GM23338 (cell line): ENCODE results near the gene YJEFN3.

Experiments
- CREB1 ChIP-seq: fragments of 250-450 bp; sonication (Bioruptor Pico); IDR thresholded peaks from 2 replicates; pipeline ENCODE4 v1.5.0; 2020; ENCODE audit warnings: low read depth, mild to moderate bottlenecking, moderate library complexity
- CTCF ChIP-seq, 2 experiments: fragments of 200-600 bp in 1 of 2; sonication (generic) in 1 of 2; conservative IDR thresholded peaks; 2 replicates each; pipeline versions ENCODE4 v1.5.1 to v1.6.1; 2016 to 2017; ENCODE audit warnings: antibody characterized with exemption in 2 of 2, low read depth in 2 of 2, mild to moderate bottlenecking in 2 of 2, moderate library complexity in 1 of 2
- ETS1 ChIP-seq: IDR thresholded peaks from 2 replicates; pipeline ENCODE4 v1.6.1; 2016; ENCODE audit warnings: antibody characterized with exemption
- EZH2 ChIP-seq: fragments of 200-600 bp; sonication (generic); IDR thresholded peaks from one replicate; pipeline ENCODE4 v1.8.0; 2017; ENCODE audit warnings: antibody characterized with exemption, mild to moderate bottlenecking, low read depth; ENCODE audit not compliant: unreplicated experiment
- EZH2phosphoT487 ChIP-seq: fragments of 200-600 bp; sonication (generic); IDR thresholded peaks from one replicate; pipeline ENCODE4 v1.8.1; 2018; ENCODE audit warnings: antibody characterized with exemption; ENCODE audit not compliant: unreplicated experiment
- JUNB ChIP-seq: IDR thresholded peaks from one replicate; pipeline ENCODE4 v1.6.1; 2016; ENCODE audit warnings: antibody characterized with exemption; ENCODE audit not compliant: unreplicated experiment
- NANOG ChIP-seq: IDR thresholded peaks from 2 replicates; pipeline ENCODE4 v1.6.1; 2016; ENCODE audit warnings: antibody characterized with exemption, borderline replicate concordance
- POLR2AphosphoS5 ChIP-seq: IDR thresholded peaks from 2 replicates; pipeline ENCODE4 v1.6.1; 2016; ENCODE audit warnings: antibody characterized with exemption, low read depth
- REST ChIP-seq: IDR thresholded peaks from one replicate; pipeline ENCODE4 v1.6.1; 2018; ENCODE audit warnings: antibody characterized with exemption; ENCODE audit not compliant: unreplicated experiment
- STAT1 ChIP-seq: IDR thresholded peaks from one replicate; pipeline ENCODE4 v1.6.1; 2016; ENCODE audit warnings: antibody characterized with exemption; ENCODE audit not compliant: unreplicated experiment
- ZNF114 ChIP-seq: fragments of 250-450 bp; sonication (Bioruptor Pico); IDR thresholded peaks from 2 replicates; pipeline ENCODE4 v1.5.0; 2020; ENCODE audit warnings: mild to moderate bottlenecking, moderate library complexity
- ZNF331 ChIP-seq: fragments of 250-450 bp; sonication (Bioruptor Pico); IDR thresholded peaks from 2 replicates; pipeline ENCODE4 v1.5.0; 2020; ENCODE audit warnings: low read depth, mild to moderate bottlenecking, moderate library complexity
- ZNF462 ChIP-seq: fragments of 250-450 bp; sonication (Bioruptor Pico); IDR thresholded peaks from 2 replicates; pipeline ENCODE4 v1.5.0; 2020; ENCODE audit warnings: mild to moderate bottlenecking, moderate library complexity

GRCh38 chr19:19491321-19492025, 37.2 kb upstream of the YJEFN3 start:
- TF ChIP-seq CTCF (conservative IDR thresholded peaks at IDR 0.05; ENCODE audit: low read depth in 2 of 2) (no peak), ZNF462 (CRISPR knock-in tag) (no peak), EZH2phosphoT487 (no peak), JUNB (no peak), NANOG (no peak), POLR2AphosphoS5 (no peak), REST (no peak), EZH2 (no peak), CREB1 (CRISPR knock-in tag) (no peak), ZNF331 (CRISPR knock-in tag) (no peak), ETS1 (no peak), STAT1 (no peak), ZNF114 (CRISPR knock-in tag) (no peak)
